ENCODE data around the gene EVI5L. TPM values are rescaled to one million over a fixed set of nuclear protein-coding genes. Genes with fewer than 3 reads are reported as not detected.

EVI5L gene
- total RNA-seq, 1 experiment from 2014 or later, result 29.5 TPM

DNA sequence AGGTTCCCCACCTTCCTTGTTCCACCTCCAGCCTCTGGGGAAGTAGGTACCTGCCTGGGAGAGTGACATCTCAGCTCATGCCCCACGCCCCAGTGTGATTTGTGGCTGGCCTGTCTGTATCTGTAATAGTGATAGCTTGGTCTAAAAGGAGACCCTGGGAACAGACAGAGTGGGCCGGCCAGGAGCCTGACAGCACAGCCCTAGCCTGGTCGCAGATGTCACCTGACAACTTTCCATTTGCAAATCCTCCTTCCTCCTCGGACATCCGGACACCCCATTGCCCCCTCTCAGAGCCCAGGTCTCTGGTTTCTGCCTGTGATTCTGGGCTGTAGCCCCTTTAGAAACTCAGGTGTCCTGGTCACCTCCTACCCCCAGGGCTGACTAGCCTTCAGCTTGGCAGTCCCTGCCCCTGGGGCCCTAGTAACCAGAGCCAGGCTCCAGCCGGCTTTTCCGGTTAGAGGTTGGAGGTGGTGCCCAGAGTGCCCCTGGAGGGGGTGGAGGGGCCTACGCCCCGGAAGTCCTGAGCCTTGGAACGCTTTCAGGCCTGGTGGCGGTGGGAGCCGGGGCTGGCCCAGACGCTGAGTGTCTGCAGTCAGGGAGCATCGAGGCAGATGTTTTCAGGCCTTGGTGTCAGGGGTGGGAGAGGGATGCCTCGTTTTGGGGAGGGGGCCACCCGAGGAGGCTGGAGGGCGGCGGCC, 64.7 kb downstream of the EVI5L start:
- peak; percentile 58 for ATAC-seq
- CTCF ChIA-PET, result no interaction called here
- Histone ChIP-seq H3K9me3 (ENCODE audit: low read length) (no peaks in the 10 kb centered on the region), H3K36me3 (ENCODE audit: low read depth, low read length) (peaks cover 19% of the 10 kb centered on the region), H3K4me2 (ENCODE audit: low read length) (peak overlapping the region; percentile 25), H4K20me1 (ENCODE audit: low read length) (no peaks in the 10 kb centered on the region), H3F3A (ENCODE audit: low read length, unreplicated experiment) (no peaks in the 10 kb centered on the region), H3K9ac (ENCODE audit: low read length) (no peak overlapping the region), H3K9me2 (replicated peaks; ENCODE audit: low read length) (no peaks in the 10 kb centered on the region), H3K27ac (ENCODE audit: low read length) (no peak overlapping the region), H3K79me2 (ENCODE audit: low read length) (peaks cover 36% of the 10 kb centered on the region), H3K4me3 (ENCODE audit: low read length) (no peak overlapping the region), H2AFZ (ENCODE audit: low read length) (no peak overlapping the region), H3K4me1 (ENCODE audit: insufficient read depth, low read length) (peaks cover 22% of the 10 kb centered on the region), H3K27me3 (ENCODE audit: low read length) (no peaks in the 10 kb centered on the region)
- POLR2A ChIA-PET (ENCODE audit: unreplicated experiment), result interaction anchor here (0.5 kb wide), 1 partner anchor 25 kb away, joined by 3 read pairs; the partner anchor contains the start of gene SNAPC2
- no TSS peak for BruUV-seq (replicated peaks)
- intact Hi-C loops (cut with micrococcal nuclease), result no loop called here
- no peak for TF ChIP-seq EZH2phosphoT487 (IDR thresholded peaks at IDR 0.05; ENCODE audit: borderline replicate concordance, low read length)
- no peak for TF ChIP-seq EZH2 (IDR thresholded peaks at IDR 0.05; ENCODE audit: low read length, unreplicated experiment)
- TF ChIP-seq, protein P1, sequence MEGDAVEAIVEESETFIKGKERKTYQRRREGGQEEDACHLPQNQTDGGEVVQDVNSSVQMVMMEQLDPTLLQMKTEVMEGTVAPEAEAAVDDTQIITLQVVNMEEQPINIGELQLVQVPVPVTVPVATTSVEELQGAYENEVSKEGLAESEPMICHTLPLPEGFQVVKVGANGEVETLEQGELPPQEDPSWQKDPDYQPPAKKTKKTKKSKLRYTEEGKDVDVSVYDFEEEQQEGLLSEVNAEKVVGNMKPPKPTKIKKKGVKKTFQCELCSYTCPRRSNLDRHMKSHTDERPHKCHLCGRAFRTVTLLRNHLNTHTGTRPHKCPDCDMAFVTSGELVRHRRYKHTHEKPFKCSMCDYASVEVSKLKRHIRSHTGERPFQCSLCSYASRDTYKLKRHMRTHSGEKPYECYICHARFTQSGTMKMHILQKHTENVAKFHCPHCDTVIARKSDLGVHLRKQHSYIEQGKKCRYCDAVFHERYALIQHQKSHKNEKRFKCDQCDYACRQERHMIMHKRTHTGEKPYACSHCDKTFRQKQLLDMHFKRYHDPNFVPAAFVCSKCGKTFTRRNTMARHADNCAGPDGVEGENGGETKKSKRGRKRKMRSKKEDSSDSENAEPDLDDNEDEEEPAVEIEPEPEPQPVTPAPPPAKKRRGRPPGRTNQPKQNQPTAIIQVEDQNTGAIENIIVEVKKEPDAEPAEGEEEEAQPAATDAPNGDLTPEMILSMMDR (conservative IDR thresholded peaks at IDR 0.05; ENCODE audit: low read depth, low read length), result no peak
- DNase-seq, result peak; percentile 68

DNA sequence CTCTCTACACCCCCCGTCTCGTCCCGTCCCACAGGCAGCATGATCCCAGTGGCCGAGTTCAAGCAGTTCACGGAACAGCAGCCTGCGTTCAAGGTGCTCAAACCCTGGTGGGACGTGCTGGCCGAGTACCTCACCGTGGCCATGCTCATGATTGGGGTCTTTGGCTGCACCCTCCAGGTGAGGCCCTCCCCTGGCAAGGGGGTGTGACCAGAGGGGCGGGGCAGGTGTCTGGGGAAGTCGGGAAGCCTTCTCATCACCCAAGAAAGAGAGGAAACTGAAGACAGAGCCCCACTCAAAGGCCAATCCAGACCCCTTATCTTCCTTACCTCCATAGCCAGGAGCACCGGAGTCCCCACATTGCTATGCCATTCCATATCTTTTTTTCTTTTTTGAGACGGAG, 65.5 kb downstream of the EVI5L start:
- H2AFZ ChIP-seq (ENCODE audit: low read length), result no peak overlapping the region
- intact Hi-C loops (cut with micrococcal nuclease), result no loop called here
- H3F3A ChIP-seq (ENCODE audit: low read length, unreplicated experiment), result no peaks in the 10 kb centered on the region
- H3K27ac ChIP-seq (ENCODE audit: low read length), result no peak overlapping the region
- peaks cover 28% of the 10 kb centered on the region for H3K79me2 ChIP-seq (ENCODE audit: low read length)
- no peak overlapping the region for H3K9ac ChIP-seq (ENCODE audit: low read length)
- peaks cover 19% of the 10 kb centered on the region for H3K4me1 ChIP-seq (ENCODE audit: insufficient read depth, low read length)
- H4K20me1 ChIP-seq (ENCODE audit: low read length), result no peaks in the 10 kb centered on the region
- H3K9me2 ChIP-seq (replicated peaks; ENCODE audit: low read length), result no peaks in the 10 kb centered on the region
- no TSS peak for BruUV-seq (replicated peaks)
- CTCF ChIA-PET, result no interaction called here
- H3K36me3 ChIP-seq (ENCODE audit: low read depth, low read length), result peaks cover 19% of the 10 kb centered on the region
- ATAC-seq (no peak), DNase-seq (no peak)
- H3K27me3 ChIP-seq (ENCODE audit: low read length), result no peaks in the 10 kb centered on the region
- H3K9me3 ChIP-seq (ENCODE audit: low read length), result no peaks in the 10 kb centered on the region
- no peak overlapping the region for H3K4me2 ChIP-seq (ENCODE audit: low read length)
- POLR2A ChIA-PET (ENCODE audit: unreplicated experiment), result no interaction called here
- TF ChIP-seq EZH2 (IDR thresholded peaks at IDR 0.05; ENCODE audit: low read length, unreplicated experiment) (no peak), EZH2phosphoT487 (IDR thresholded peaks at IDR 0.05; ENCODE audit: borderline replicate concordance, low read length) (no peak)
- TF ChIP-seq, protein P1 (conservative IDR thresholded peaks at IDR 0.05; ENCODE audit: low read depth, low read length), result no peak
- H3K4me3 ChIP-seq (ENCODE audit: low read length), result no peak overlapping the region

DNA sequence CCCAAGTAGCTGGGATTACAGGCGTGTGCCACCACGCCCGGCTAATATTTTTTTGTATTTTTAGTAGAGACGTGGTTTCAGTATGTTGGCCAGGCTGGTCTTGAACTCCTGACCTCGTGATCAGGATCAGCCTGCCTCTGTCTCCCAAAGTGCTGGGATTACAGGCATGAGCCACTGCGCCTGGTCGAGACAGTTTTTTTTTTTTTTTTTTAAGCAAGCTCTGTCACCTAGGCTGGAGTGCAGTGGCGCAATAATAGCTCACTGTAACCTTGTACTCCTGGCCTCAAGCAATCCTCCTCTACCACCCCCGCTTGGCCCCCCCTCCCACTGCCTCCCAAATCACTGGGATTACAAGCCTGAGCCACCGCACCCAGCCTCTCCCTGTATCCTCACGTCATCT, 67.3 kb downstream of the EVI5L start:
- ChIA-PET POLR2A (ENCODE audit: unreplicated experiment) (interaction anchor here (0.6 kb wide), 1 partner anchor 422 kb away, joined by 7 read pairs; no protein-coding TSS in a partner anchor), CTCF (no interaction called here)
- H3K27ac ChIP-seq (ENCODE audit: low read length), result no peak overlapping the region
- no peaks in the 10 kb centered on the region for H3K9me2 ChIP-seq (replicated peaks; ENCODE audit: low read length)
- H4K20me1 ChIP-seq (ENCODE audit: low read length), result no peaks in the 10 kb centered on the region
- H3K9ac ChIP-seq (ENCODE audit: low read length), result no peak overlapping the region
- DNase-seq (no peak), ATAC-seq (no peak)
- H3K9me3 ChIP-seq (ENCODE audit: low read length), result no peaks in the 10 kb centered on the region
- H3K79me2 ChIP-seq (ENCODE audit: low read length), result peaks cover 14% of the 10 kb centered on the region
- H3F3A ChIP-seq (ENCODE audit: low read length, unreplicated experiment), result peaks cover 11% of the 10 kb centered on the region
- no peak overlapping the region for H3K4me2 ChIP-seq (ENCODE audit: low read length)
- H3K27me3 ChIP-seq (ENCODE audit: low read length), result no peaks in the 10 kb centered on the region
- H2AFZ ChIP-seq (ENCODE audit: low read length), result no peak overlapping the region
- BruUV-seq (replicated peaks), result no TSS peak
- H3K4me1 ChIP-seq (ENCODE audit: insufficient read depth, low read length), result peaks cover 19% of the 10 kb centered on the region
- TF ChIP-seq, protein P1 (conservative IDR thresholded peaks at IDR 0.05; ENCODE audit: low read depth, low read length), result no peak
- no peak for TF ChIP-seq EZH2 (IDR thresholded peaks at IDR 0.05; ENCODE audit: low read length, unreplicated experiment)
- no peak for TF ChIP-seq EZH2phosphoT487 (IDR thresholded peaks at IDR 0.05; ENCODE audit: borderline replicate concordance, low read length)
- intact Hi-C loops (cut with micrococcal nuclease), result no loop called here
- peaks cover 19% of the 10 kb centered on the region for H3K36me3 ChIP-seq (ENCODE audit: low read depth, low read length)
- no peak overlapping the region for H3K4me3 ChIP-seq (ENCODE audit: low read length)
